ENCODE data around the gene LGALS12. TPM values are rescaled to one million over a fixed set of nuclear protein-coding genes. Genes with fewer than 3 reads are reported as not detected.
"Not testable (repeated sequence)": the region's sequence is repeated elsewhere in the genome, so short reads cannot be mapped to it uniquely, and the experiment has no call there.

Gene LGALS12
- total and polyA plus RNA-seq, 9 donors, result 0.14 to 0.40 (median 0.25) TPM

DNA sequence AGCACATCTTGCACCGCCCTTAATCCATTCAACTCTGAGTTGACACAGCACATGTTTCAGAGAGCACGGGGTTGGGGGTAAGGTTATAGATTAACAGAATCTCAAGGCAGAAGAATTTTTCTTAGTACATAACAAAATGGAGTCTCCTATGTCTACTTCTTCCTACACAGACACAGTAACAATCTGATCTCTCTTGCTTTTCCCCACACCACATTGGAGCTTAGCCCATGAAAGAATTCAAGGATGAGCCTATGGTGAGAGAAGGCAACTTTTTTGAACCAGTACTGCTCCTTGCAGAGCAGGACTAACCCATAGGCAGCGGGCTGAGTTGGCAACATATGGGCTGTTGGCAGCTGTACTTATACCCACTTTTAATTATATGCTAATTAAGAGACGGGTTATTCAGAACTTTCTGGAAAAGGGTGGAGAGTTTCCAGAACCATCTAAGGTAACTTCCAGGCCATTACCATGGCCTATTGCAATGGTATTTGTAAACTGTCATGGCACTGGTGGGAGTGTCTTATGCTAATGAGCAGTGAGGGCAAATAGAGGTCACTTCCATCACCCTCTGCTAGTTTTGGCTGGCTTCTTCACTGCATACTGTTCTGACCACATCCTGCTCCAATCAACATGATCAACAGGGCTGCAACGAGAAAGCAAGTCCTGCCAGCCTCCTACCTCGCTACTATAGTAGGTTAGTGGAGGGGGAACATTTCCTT lies 25.3 kb downstream of the LGALS12 start:
- DNase-seq, result peak; percentile 20
- H3K4me1 ChIP-seq (ENCODE audit: control insufficient read depth, insufficient read depth, low read length); H3K36me3 ChIP-seq (ENCODE audit: control insufficient read depth, insufficient read depth, low read length); H3K27me3 ChIP-seq (ENCODE audit: control insufficient read depth, insufficient read depth, low read length); H3K9me3 ChIP-seq (replicated peaks; ENCODE audit: control insufficient read depth, low read depth, low read length); H3K4me3 ChIP-seq (ENCODE audit: low read length); H3K27ac ChIP-seq (ENCODE audit: low read length): not testable (repeated sequence)
- no CpG with 5 or more reads among the region's 6 CpGs for WGBS (ENCODE audit: insufficient coverage)

GRCh38 chr11:63532117-63532516 lies 26.2 kb downstream of the LGALS12 start:
- Histone ChIP-seq H3K36me3 (ENCODE audit: control insufficient read depth, insufficient read depth, low read length) (no peaks in the 10 kb centered on the region), H3K9me3 (replicated peaks; ENCODE audit: control insufficient read depth, low read depth, low read length) (no peaks in the 10 kb centered on the region)

GRCh38 chr11:63532799-63533475 lies 27.1 kb downstream of the LGALS12 start:
- H3K36me3 ChIP-seq (ENCODE audit: control insufficient read depth, insufficient read depth, low read length), result no peaks in the 10 kb centered on the region
- no peaks in the 10 kb centered on the region for H3K9me3 ChIP-seq (replicated peaks; ENCODE audit: control insufficient read depth, low read depth, low read length)
- no peak overlapping the region for H3K4me3 ChIP-seq (ENCODE audit: low read length)
- H3K27me3 ChIP-seq (ENCODE audit: control insufficient read depth, insufficient read depth, low read length), result no peaks in the 10 kb centered on the region
- peaks cover 19% of the 10 kb centered on the region for H3K4me1 ChIP-seq (ENCODE audit: control insufficient read depth, insufficient read depth, low read length)
- DNase-seq, result no peak
- H3K27ac ChIP-seq (ENCODE audit: low read length), result no peak overlapping the region
- 46% methylated on average over 3 of the region's 4 CpGs for WGBS (ENCODE audit: insufficient coverage)

More at GRCh38 chr11:63532117-63532516, 26.2 kb downstream of the LGALS12 start:
- peaks cover 11% of the 10 kb centered on the region for H3K4me1 ChIP-seq (ENCODE audit: control insufficient read depth, insufficient read depth, low read length)
- WGBS (ENCODE audit: insufficient coverage), result 50% methylated on average over 2 of the region's 2 CpGs
- no peaks in the 10 kb centered on the region for H3K27me3 ChIP-seq (ENCODE audit: control insufficient read depth, insufficient read depth, low read length)
- H3K4me3 ChIP-seq (ENCODE audit: low read length), result no peak overlapping the region
- no peak overlapping the region for H3K27ac ChIP-seq (ENCODE audit: low read length)
- DNase-seq, result no peak

- no peak overlapping the region for H3K27ac ChIP-seq (ENCODE audit: low read length)
- H3K27me3 ChIP-seq (ENCODE audit: control insufficient read depth, insufficient read depth, low read length), result no peaks in the 10 kb centered on the region
- no peaks in the 10 kb centered on the region for H3K9me3 ChIP-seq (replicated peaks; ENCODE audit: control insufficient read depth, low read depth, low read length)
- WGBS (ENCODE audit: insufficient coverage), result 88% methylated on average over 3 of the region's 3 CpGs
- no peak overlapping the region for H3K4me3 ChIP-seq (ENCODE audit: low read length)
- DNase-seq, result no peak
- no peaks in the 10 kb centered on the region for H3K36me3 ChIP-seq (ENCODE audit: control insufficient read depth, insufficient read depth, low read length)
- peaks cover 23% of the 10 kb centered on the region for H3K4me1 ChIP-seq (ENCODE audit: control insufficient read depth, insufficient read depth, low read length)
Observed at GRCh38 chr11:63534076-63534475, 28.2 kb downstream of the LGALS12 start.

- Histone ChIP-seq H3K36me3 (ENCODE audit: control insufficient read depth, insufficient read depth, low read length) (no peaks in the 10 kb centered on the region), H3K9me3 (replicated peaks; ENCODE audit: control insufficient read depth, low read depth, low read length) (no peaks in the 10 kb centered on the region), H3K27ac (ENCODE audit: low read length) (no peak overlapping the region), H3K4me1 (ENCODE audit: control insufficient read depth, insufficient read depth, low read length) (peaks cover 23% of the 10 kb centered on the region), H3K27me3 (ENCODE audit: control insufficient read depth, insufficient read depth, low read length) (no peaks in the 10 kb centered on the region), H3K4me3 (ENCODE audit: low read length) (no peak overlapping the region)
- 59% methylated on average over 3 of the region's 5 CpGs for WGBS (ENCODE audit: insufficient coverage)
- DNase-seq, result no peak
Observed at GRCh38 chr11:63534895-63535461, 29.1 kb downstream of the LGALS12 start.

DNA sequence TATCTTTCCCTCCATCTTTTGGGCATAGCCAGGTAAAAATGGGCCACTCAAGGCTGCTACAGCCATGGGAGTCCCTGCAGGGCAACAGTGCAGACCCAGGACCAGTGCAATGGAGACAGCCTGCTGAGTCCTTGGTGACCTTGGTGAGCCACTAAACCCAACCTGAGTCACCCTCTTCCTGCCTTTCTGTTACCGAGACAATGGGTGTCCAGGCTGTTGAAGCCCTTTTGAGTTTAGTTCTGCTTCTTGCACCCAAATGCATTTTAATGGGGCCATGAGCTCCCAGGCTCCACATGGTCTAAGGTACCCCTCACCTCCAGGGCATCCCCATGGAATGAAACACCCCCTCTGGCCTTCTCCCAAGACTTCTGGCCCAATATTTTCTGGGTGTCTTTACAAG lies 29.9 kb downstream of the LGALS12 start:
- 92% methylated on average over 1 of the region's 1 CpG for WGBS (ENCODE audit: insufficient coverage)
- peaks cover 23% of the 10 kb centered on the region for H3K4me1 ChIP-seq (ENCODE audit: control insufficient read depth, insufficient read depth, low read length)
- H3K36me3 ChIP-seq (ENCODE audit: control insufficient read depth, insufficient read depth, low read length), result no peaks in the 10 kb centered on the region
- H3K27ac ChIP-seq (ENCODE audit: low read length), result no peak overlapping the region
- no peaks in the 10 kb centered on the region for H3K27me3 ChIP-seq (ENCODE audit: control insufficient read depth, insufficient read depth, low read length)
- DNase-seq, result no peak
- H3K4me3 ChIP-seq (ENCODE audit: low read length), result no peak overlapping the region
- no peaks in the 10 kb centered on the region for H3K9me3 ChIP-seq (replicated peaks; ENCODE audit: control insufficient read depth, low read depth, low read length)

DNA sequence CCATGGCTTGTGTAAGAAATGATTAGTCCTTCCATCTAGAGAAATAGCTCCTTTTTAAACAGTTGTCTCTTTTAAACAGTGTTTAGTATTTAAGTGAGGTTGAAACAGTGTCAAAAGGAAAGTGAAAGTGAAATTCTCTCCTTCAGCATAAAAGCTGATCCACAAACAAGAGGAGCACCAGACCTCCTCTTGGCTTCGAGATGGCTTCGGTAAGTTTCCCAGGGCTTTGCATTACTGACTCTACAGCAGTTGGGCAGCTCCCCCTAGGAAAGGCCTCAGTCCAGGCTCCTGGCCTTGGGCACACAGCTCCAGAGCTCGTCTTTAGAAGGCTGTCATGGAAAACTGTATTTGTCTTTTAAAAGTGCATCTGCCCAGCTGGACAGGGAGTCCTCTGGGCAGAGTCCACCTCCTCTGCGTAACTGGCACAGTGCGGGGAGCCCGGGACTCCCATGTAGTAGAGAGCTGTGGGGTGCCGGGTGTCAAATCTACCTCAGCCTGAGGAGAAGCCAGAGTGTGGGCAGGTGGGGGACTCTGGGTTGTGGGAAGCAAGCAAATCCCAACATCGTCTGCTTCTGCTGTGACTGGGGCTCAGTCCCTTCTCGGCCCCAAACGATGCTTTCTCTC lies 30.9 kb downstream of the LGALS12 start, which contains the start of gene PLAAT4:
TSS of gene PLAAT4 (plus strand) at position 140 of the 624 bp plus-strand sequence. CDS start at position 201, 61 bp downstream.
- peak; percentile 89 for DNase-seq
- Histone ChIP-seq H3K4me1 (ENCODE audit: control insufficient read depth, insufficient read depth, low read length) (peaks cover 23% of the 10 kb centered on the region), H3K4me3 (ENCODE audit: low read length) (peak within 1 kb of the TSS; percentile 41), H3K36me3 (ENCODE audit: control insufficient read depth, insufficient read depth, low read length) (no peaks in the 10 kb centered on the region), H3K27ac (ENCODE audit: low read length) (peak within 1 kb of the TSS; percentile 91), H3K9me3 (replicated peaks; ENCODE audit: control insufficient read depth, low read depth, low read length) (no peaks in the 10 kb centered on the region), H3K27me3 (ENCODE audit: control insufficient read depth, insufficient read depth, low read length) (no peaks in the 10 kb centered on the region)
- WGBS (ENCODE audit: insufficient coverage), result 56% methylated on average over 5 of the region's 10 CpGs

GRCh38 chr11:63537293-63538101 lies 31.6 kb downstream of the LGALS12 start:
- H3K4me1 ChIP-seq (ENCODE audit: control insufficient read depth, insufficient read depth, low read length), result peaks cover 23% of the 10 kb centered on the region
- no peaks in the 10 kb centered on the region for H3K9me3 ChIP-seq (replicated peaks; ENCODE audit: control insufficient read depth, low read depth, low read length)
- H3K36me3 ChIP-seq (ENCODE audit: control insufficient read depth, insufficient read depth, low read length), result no peaks in the 10 kb centered on the region
- DNase-seq, result peak; percentile 80
- peak overlapping the region; percentile 91 for H3K27ac ChIP-seq (ENCODE audit: low read length)
- peak overlapping the region; percentile 41 for H3K4me3 ChIP-seq (ENCODE audit: low read length)
- H3K27me3 ChIP-seq (ENCODE audit: control insufficient read depth, insufficient read depth, low read length), result no peaks in the 10 kb centered on the region
- 46% methylated on average over 4 of the region's 8 CpGs for WGBS (ENCODE audit: insufficient coverage)

GRCh38 chr11:63542506-63542905 lies 36.6 kb downstream of the LGALS12 start:
- not testable (repeated sequence) for H3K9me3 ChIP-seq (replicated peaks; ENCODE audit: control insufficient read depth, low read depth, low read length); H3K4me1 ChIP-seq (ENCODE audit: control insufficient read depth, insufficient read depth, low read length); H3K27me3 ChIP-seq (ENCODE audit: control insufficient read depth, insufficient read depth, low read length); H3K4me3 ChIP-seq (ENCODE audit: low read length); H3K27ac ChIP-seq (ENCODE audit: low read length); DNase-seq; H3K36me3 ChIP-seq (ENCODE audit: control insufficient read depth, insufficient read depth, low read length)
- WGBS (ENCODE audit: insufficient coverage), result no CpG with 5 or more reads among the region's 2 CpGs
